ENCODE measurements around the gene ERVFRD-1. TPM values are rescaled to one million over a fixed set of nuclear protein-coding genes. Genes with fewer than 3 reads are reported as not detected.

ERVFRD-1 gene
- total RNA-seq, 4 donors from 2014 or later, result not detected

DNA sequence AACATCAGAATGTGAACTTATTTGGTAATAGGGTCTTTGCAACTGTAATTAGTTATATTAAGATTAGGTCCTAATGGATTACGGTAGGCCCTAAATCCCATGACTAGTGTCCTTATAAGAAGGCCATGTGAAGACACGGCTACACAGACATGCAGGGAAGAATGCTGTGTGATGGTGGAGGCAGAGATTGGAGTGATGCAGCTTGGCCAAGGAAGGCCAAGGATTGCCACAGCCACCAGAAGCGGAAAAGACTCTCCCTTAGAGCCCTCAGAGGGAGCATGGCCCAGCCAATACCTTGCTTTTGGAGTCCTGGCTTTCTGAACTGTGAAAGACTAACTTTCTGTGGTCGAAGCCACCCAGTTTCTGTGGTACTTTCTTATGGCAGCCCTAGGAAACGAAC lies 27.6 kb downstream of the ERVFRD-1 start:
- no peaks in the 10 kb centered on the region for H3K9me3 ChIP-seq
- TF ChIP-seq, protein P1, sequence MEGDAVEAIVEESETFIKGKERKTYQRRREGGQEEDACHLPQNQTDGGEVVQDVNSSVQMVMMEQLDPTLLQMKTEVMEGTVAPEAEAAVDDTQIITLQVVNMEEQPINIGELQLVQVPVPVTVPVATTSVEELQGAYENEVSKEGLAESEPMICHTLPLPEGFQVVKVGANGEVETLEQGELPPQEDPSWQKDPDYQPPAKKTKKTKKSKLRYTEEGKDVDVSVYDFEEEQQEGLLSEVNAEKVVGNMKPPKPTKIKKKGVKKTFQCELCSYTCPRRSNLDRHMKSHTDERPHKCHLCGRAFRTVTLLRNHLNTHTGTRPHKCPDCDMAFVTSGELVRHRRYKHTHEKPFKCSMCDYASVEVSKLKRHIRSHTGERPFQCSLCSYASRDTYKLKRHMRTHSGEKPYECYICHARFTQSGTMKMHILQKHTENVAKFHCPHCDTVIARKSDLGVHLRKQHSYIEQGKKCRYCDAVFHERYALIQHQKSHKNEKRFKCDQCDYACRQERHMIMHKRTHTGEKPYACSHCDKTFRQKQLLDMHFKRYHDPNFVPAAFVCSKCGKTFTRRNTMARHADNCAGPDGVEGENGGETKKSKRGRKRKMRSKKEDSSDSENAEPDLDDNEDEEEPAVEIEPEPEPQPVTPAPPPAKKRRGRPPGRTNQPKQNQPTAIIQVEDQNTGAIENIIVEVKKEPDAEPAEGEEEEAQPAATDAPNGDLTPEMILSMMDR (IDR thresholded peaks at IDR 0.05 in 4 of 5, conservative IDR thresholded peaks at IDR 0.05 in 1 of 5), result no peak
- TF ChIP-seq POLR2A (IDR thresholded peaks at IDR 0.05), result no peak
- H3K27me3 ChIP-seq, result no peaks in the 10 kb centered on the region
- DNase-seq (no peak), ATAC-seq (no peak)
- no peak overlapping the region for H3K27ac ChIP-seq
- intact Hi-C loops (cut with DNase I; ENCODE audit: low total_unique reads) (no loop called here), in situ Hi-C loops (cut with MboI; ENCODE audit: low sequenced_read_pairs in 4 of 4) (no loop called here)
- H3K36me3 ChIP-seq, result no peaks in the 10 kb centered on the region
- H3K4me1 ChIP-seq, result no peaks in the 10 kb centered on the region
- no peak overlapping the region for H3K4me3 ChIP-seq

DNA sequence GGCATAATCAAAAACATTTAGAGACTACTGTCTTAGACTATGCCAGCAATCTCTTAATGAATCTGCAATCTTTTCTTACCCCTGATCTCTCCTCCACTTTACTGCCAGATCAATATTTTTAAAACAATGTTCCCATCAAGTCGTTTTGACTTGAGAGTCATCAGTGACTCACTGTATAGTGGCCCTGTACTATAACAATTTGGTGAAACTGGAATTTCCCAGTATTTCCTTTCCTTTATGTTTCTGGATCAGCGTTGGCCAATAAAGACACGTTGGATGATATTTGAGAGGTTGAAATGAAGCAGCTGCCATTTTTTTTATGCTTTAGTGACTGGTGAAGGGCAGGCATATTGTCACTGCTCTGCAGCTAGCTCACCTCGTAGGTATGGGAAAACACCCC lies 28.0 kb downstream of the ERVFRD-1 start:
- TF ChIP-seq POLR2A (IDR thresholded peaks at IDR 0.05), result no peak
- TF ChIP-seq, protein P1 (IDR thresholded peaks at IDR 0.05 in 4 of 5, conservative IDR thresholded peaks at IDR 0.05 in 1 of 5), result no peak
- Histone ChIP-seq H3K9me3 (no peaks in the 10 kb centered on the region), H3K36me3 (no peaks in the 10 kb centered on the region), H3K27me3 (no peaks in the 10 kb centered on the region), H3K27ac (no peak overlapping the region), H3K4me1 (no peaks in the 10 kb centered on the region), H3K4me3 (no peak overlapping the region)
- in situ Hi-C loops (cut with MboI; ENCODE audit: low sequenced_read_pairs in 4 of 4) (no loop called here), intact Hi-C loops (cut with DNase I; ENCODE audit: low total_unique reads) (no loop called here)
- DNase-seq (no peak), ATAC-seq (no peak)

DNA sequence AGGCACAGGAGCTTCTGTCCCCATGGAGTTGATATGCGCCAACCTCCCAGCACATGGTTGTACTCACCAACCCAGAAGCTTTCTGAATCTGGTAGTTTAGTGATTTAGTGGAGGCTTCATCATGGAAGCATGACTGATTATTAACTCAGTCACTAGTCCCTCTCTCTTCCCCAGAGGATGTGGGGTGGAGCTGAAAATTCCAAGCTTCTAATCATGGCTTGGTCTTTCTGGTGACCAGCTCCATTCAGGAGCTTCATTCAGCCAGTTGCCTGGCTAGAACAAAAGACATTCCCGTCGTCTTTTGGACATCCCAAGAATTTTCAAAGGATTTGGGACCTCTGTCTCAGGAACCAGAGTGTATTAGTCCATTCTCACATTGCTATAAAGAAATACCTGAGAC lies 31.2 kb downstream of the ERVFRD-1 start:
- intact Hi-C loops (cut with DNase I; ENCODE audit: low total_unique reads), result no loop called here
- in situ Hi-C loops (cut with MboI; ENCODE audit: low sequenced_read_pairs in 4 of 4), result no loop called here
- no peak for ATAC-seq
- DNase-seq, result no peak
- H3K9me3 ChIP-seq, result no peaks in the 10 kb centered on the region
- no peaks in the 10 kb centered on the region for H3K4me1 ChIP-seq
- H3K36me3 ChIP-seq, result no peaks in the 10 kb centered on the region
- no peak overlapping the region for H3K4me3 ChIP-seq
- no peak overlapping the region for H3K27ac ChIP-seq
- H3K27me3 ChIP-seq, result no peaks in the 10 kb centered on the region
- TF ChIP-seq, protein P1 (IDR thresholded peaks at IDR 0.05 in 4 of 5, conservative IDR thresholded peaks at IDR 0.05 in 1 of 5), result no peak
- TF ChIP-seq POLR2A (IDR thresholded peaks at IDR 0.05), result no peak

DNA sequence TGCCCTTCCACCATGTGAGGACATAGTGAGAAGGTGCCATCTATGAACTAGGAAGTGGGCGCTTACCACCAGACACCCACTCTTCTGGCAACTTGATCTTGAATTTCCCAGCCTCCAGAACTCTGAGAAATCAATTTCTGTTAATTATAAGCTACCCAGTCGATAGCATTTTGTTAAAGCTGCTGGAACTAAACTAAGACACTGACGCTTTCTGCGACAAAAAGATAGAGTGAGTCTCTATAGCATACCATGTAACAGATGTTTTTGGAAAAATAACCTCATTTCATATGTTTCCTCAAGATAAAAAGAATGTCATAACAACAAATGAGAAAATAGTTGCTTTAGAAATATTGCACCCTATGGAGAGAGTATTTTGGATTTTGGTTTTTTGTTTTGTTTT lies 33.3 kb downstream of the ERVFRD-1 start:
- Histone ChIP-seq H3K27me3 (no peaks in the 10 kb centered on the region), H3K36me3 (no peaks in the 10 kb centered on the region), H3K4me3 (no peak overlapping the region), H3K27ac (no peak overlapping the region), H3K4me1 (no peaks in the 10 kb centered on the region), H3K9me3 (no peaks in the 10 kb centered on the region)
- no peak for TF ChIP-seq POLR2A (IDR thresholded peaks at IDR 0.05)
- TF ChIP-seq, protein P1 (IDR thresholded peaks at IDR 0.05 in 4 of 5, conservative IDR thresholded peaks at IDR 0.05 in 1 of 5), result no peak
- intact Hi-C loops (cut with DNase I; ENCODE audit: low total_unique reads), result no loop called here
- in situ Hi-C loops (cut with MboI; ENCODE audit: low sequenced_read_pairs in 4 of 4), result no loop called here
- no peak for DNase-seq
- ATAC-seq, result no peak

DNA sequence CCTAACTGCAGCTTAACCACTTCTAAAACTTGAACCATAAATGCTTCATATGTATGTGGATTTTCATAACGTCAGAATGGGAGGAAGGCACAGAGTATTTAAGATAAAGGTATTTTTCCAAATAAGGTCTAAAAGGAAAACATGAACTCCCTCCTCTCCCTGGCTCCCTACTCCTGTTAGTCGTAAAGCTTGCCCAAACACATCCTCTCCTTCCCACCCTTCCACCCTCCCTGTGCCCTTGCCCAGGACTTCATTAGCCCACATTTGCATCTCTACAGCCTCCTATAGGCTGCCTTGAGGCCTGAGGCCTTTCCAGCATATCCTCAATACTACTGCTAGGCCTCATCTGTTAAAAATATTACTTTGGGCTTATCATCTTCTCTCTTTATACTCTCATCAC lies 35.0 kb downstream of the ERVFRD-1 start:
- no peak for TF ChIP-seq POLR2A (IDR thresholded peaks at IDR 0.05)
- TF ChIP-seq, protein P1 (IDR thresholded peaks at IDR 0.05 in 4 of 5, conservative IDR thresholded peaks at IDR 0.05 in 1 of 5), result no peak
- Histone ChIP-seq H3K4me3 (no peak overlapping the region), H3K4me1 (no peaks in the 10 kb centered on the region), H3K27me3 (no peaks in the 10 kb centered on the region), H3K27ac (no peak overlapping the region), H3K9me3 (no peaks in the 10 kb centered on the region), H3K36me3 (no peaks in the 10 kb centered on the region)
- DNase-seq (no peak), ATAC-seq (no peak)
- intact Hi-C loops (cut with DNase I; ENCODE audit: low total_unique reads), result no loop called here
- in situ Hi-C loops (cut with MboI; ENCODE audit: low sequenced_read_pairs in 4 of 4), result no loop called here

Data from gastrocnemius medialis (tissue), 4 donors.